GM18508 (cell line): Measurements from ENCODE around the gene PTP4A1.
"Not testable (repeated sequence)": the region's sequence is repeated elsewhere in the genome, so short reads cannot be mapped to it uniquely, and the experiment has no call there.

Source experiments
- ATAC-seq: cut with Tn5 transposase; IDR thresholded peaks from one replicate; pipeline ENCODE4 v1.9.1; 2021; ENCODE audit warnings: moderate number of reproducible peaks; ENCODE audit not compliant: insufficient read depth, unreplicated experiment

PTP4A1 gene

DNA sequence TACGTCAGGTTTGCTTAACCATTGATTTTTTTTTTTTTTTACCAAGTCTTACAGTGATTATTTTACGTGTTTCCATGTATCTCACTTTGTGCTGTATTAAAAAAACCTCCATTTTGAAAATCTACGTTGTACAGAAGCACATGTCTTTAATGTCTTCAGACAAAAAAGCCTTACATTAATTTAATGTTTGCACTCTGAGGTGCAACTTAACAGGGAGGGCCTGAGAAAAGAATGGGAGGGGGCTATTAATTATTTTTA, 8.4 kb downstream of the PTP4A1 start:
- no peak for ATAC-seq

DNA sequence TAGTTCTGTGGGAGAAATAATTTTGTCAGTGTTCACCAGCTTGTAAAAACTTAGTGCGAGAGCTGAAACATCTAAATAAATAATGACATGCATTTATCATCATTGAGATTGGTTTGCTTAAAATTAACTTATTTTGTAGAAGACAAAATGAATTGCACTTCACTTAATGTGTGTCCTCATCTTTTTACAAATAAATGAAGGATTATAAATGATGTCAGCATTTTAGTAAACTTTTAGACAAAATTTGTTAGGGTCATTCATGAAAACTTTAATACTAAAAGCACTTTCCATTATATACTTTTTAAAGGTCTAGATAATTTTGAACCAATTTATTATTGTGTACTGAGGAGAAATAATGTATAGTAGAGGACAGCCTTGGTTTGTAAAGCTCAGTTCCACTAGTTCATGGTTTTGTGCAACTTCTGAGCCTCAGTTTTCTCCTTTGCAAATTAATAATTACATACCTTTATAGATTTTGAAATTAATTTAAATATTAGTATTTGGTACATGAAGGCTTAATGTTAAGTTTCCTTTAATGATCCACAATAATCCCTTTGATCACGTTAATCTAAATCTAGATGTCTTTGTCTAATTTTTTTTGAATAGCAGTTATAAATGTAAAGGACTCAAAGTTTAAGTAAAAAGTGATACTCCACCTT, 9.2 kb downstream of the PTP4A1 start:
- no peak for ATAC-seq

DNA sequence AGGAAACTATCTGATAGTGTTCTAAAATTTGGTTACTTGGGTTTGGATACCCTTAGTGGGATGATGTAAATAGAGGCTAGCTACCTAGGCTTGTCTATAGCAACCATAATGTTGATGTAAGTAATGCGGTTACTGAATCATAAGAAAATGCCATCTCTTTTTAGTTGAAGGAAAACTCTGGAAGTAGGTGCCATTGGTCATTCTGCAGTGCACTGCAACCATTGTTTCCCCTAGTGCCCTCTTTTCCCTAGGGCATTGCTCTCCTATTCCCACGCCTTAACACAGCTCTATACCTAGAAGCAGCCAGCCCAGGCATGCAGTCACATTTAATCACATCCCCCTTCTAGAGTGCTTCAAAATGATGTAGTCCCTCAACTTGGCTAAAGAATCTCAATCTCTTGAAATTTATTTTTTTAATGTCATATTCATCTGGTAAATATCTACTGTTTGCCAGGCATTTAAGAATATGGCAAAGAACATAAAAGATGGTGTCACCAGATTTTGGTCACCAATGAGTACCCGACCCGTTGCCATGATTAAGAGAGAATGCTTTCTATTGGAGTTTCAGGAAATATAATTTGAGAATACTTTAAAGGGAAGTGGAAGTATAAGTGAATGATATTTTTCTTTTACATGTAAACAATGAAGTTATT, 10.4 kb downstream of the PTP4A1 start:
- no peak for ATAC-seq

DNA sequence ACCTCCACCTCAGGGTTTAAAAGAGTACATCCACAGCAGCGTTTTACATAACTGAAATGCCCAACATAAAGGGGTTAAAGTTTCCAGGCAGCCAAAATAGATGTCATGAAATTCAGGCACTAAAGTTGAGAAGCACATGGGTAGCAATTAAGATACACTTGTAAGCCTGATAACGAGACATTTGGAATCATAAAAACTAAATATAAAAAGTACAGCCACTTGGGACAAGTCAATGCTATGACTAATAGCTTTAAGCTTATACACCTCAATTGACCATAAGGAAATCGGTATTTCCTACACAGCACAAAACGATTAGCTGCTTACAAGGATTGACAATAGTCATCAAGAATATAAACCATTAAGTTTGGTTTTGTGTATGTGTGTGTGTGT, 11.8 kb downstream of the PTP4A1 start:
- ATAC-seq, result no peak

DNA sequence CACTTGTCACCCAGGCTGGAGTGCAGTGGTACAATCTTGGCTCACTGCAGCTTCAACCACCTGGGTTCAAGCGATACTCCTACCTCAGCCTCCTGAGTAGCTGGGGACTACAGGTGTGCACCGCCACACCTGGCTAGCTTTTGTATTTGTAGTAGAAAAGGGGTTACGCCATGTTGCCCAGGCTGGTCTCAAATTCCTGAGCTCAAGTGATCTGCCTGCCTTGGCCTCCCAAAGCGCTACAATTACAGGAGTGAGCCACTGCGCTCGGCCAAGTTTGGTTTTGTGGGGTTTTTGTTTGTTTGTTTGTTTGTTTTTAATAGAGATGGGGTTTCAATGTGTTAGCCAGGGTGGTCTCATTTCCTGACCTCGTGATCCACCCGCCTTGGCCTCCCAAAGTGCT, 12.3 kb downstream of the PTP4A1 start:
- no peak for ATAC-seq

DNA sequence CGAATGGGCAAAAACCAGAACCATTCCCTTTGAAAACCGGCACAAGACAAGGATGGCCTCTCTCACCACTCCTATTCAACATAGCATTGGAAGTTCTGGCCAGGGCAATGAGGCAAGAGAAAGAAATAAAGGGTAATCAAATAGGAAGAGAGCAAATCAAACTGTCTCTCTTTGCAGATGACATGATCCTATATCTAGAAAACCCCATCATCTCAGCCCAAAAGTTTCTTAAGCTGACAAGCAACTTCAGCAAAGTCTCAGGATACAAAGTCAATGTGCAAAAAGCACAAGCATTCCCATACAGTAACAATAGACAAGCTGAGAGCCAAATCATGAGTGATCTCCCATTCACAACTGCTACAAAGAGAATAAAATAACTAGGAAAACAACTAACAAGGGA, 13.4 kb downstream of the PTP4A1 start:
- ATAC-seq, result not testable (repeated sequence)

DNA sequence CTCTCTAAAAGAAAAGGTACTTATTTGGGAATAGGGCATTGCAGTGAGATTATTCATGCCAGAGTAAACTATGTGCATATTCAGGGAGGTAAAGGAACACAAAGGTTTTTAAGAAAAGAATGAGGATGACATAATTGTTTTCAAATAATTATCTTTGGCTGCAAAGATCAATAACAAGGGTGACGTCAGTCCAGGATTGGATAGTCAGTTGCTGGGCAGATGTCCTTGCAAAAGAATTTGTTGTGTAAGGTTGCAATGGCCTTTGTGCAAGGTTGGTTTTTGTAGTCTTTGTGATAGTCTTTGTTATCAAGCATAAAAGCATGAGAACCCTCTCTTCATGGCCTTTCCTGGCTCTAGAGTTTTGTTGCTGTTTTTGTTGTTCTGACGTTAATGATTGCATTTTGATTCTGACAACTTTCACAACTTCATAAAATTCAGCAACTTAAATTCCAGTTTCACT, 17.7 kb downstream of the PTP4A1 start:
- ATAC-seq, result no peak

DNA sequence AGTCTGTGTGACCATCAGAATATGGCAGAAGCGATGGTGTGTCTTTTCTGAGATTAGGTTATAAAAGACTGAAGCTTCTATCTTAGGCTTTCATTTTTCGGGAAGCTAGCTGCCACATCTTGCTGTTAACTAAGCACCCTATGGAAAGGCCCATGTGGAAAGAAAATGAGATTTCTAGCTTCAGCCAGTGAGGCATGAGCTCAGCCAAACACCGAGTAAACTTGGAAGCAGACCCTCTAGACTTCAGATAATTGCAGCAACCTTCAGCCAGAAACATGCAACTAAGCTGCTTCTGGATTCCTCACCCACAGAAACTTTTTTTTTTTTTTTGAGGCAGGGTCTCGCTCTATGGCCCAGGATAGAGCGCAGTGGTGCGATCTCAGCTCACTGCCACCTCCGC, 20.6 kb downstream of the PTP4A1 start:
- no peak for ATAC-seq

DNA sequence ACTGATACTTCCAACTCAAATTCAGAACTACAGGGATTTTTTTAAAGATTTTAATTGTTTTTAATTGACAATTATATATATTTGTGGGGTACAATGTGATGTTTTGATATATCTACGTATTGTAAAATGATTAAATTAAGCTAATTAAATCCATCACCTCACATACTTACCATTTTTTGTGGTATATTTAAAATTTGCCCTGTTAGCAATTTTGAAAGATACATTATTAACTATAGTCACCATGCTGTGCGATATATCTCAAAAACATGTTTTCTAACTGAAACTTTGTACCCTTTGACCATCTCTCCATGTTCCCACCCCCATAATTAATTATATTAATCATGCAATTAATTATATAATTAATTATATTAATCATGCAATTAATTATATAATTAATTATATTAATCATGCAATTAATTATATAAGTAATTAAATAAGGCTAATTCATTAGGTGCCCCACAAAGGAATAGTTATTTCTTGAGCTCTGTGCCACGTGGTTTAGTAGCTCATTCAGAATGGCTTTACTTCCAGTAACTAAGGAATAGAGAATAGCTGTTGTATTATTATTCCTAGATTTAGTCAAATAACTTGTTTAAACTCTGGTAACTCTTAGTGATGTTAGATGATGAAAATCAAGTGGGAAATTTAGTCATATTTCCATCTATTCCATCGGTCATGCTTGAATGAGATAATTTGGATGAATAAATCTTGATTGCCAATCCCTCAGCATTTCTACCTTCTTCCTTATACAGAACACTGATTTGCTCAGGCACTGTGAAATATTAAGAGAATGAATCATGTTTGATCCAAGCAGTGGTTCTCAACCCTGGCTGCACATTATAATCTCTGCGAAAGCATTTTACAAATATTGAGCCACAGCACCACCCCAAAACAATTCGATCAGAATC, 25.1 kb downstream of the PTP4A1 start:
- ATAC-seq, result no peak

DNA sequence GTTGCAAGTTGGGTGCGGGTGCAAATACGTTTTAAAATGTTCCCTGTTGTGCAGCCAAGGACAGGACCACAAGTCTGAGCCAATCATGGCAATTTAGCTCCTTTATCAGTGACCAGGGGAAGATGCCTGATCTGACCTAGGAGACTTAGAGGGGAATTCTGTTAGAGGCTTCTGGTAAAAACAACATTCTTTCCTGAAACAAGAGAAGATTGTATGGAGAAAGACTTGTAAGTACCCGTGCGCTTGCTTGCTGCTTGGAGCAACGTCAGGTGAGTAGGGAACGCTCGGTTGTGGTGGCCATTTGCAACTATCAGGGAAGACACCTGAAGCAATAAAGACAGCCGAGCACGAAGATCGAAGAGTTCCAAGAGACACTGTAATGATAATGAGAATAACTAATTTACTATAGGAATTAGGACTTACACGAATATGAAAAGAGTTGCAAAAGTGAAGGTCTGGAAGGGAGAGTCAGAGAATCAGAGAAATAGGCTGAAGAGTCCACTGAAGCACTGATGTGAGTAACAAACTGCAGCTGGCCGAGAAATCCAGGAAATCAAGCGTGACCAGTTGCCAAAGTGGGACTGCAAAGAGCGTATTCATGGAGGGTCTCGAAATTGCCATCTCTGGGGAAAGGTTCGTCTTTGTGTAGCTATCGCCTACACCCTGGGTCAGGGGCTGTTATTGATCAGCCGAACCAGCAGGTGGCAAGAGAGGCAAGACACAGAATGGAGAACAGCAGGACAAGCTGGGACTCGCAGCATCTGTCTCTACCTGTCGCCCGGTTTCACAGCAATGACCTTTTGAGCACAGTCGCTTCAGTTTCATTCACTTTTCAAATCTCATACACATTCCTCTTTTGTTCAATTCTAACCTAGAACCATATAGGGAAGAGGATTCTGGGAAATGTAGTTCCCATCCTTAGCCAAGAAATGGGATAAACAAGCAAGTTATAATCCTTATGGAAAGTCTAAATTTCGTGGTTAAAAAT, 26.1 kb downstream of the PTP4A1 start:
- ATAC-seq, result peak; percentile 100

DNA sequence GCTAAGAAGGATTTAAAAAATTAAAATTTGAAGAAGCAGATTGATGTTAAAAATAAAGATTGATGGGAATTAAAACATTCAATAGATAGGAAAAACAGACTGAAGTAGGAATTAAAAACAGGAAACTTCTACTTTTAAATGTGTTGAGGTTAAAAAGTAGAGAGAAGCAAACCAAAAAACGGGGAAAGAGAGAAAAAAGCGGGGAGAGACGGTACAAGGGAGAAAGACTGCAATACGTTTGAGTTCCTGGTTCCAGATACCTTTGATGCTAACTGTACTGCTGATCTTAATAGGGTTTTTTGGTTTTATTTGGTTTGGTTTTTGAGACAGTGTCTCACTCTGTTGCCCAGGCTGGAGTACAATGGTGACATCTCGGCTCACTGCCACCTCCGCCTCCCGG, 27.0 kb downstream of the PTP4A1 start:
- no peak for ATAC-seq

DNA sequence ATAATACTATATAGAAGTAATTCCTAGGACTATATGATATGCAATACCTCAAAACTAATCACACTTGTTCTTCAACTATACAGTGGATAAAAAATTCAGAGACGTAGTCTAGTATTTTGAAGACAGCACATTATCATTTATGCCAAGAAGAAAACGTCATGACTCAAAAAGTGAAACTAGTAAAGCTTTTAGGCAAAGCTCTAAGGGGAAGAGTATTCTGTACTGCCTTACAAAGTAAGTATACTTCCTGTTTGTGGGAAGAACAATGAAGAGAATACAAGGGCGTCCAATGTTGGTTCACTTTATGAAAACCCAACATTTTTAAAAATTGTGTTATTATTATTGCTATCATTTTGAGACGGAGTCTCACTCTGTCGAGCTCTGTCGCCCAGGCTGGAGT, 27.9 kb downstream of the PTP4A1 start:
- no peak for ATAC-seq

DNA sequence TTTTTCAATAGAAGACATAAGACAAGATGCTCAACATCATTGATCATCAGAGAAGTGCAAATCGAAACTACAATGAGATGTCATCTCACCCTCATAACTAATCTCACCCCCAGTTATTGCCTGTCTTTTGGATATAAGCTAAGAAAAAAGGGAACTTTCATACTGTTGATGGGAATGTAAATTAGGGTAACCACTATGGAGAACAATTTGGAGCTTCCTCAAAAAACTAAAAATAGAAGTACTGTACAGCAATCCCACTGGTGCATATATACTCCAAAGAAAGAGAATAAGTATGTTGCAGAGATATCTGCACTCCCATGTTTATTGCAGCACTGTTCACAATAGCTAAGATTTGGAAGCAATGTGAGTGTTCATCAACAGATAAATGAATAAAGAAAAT, 37.0 kb downstream of the PTP4A1 start:
- no peak for ATAC-seq

DNA sequence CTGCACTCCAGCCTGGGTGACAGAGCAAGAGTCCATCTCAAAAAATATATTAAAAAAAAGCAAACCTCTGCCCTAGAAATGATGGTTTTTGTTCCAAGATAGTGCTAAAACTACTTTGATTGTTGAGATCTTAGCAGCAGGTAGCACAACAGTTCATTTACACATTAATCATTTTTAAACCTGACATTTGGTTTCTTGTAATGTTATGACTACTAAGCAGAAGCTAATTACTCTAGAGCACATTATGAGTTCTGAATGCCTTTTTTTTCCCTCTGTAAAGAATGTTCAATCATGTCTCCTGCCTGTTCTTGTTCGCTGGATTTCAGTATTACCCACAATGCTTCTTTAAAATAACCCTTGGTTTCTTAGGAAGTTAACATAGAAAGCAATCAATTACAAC, 38.7 kb downstream of the PTP4A1 start:
- ATAC-seq, result no peak

DNA sequence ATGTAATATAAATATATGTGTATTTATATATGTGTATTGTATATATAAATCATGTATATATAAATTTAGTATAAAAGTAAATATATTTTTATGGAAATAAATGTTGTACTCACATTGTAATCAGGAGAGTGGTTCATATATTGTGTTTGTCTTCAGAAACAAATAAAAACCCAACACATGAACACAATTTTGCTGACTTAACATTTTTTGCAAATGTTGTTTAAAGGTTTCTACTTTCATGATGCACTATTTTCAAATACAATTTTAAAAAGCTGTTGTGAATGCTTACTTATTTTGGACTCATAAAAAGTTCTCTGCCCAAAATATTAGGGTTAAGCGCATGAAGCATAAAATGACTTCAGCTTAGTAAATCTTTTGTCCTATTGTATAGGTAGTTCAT, 39.3 kb downstream of the PTP4A1 start:
- no peak for ATAC-seq

DNA sequence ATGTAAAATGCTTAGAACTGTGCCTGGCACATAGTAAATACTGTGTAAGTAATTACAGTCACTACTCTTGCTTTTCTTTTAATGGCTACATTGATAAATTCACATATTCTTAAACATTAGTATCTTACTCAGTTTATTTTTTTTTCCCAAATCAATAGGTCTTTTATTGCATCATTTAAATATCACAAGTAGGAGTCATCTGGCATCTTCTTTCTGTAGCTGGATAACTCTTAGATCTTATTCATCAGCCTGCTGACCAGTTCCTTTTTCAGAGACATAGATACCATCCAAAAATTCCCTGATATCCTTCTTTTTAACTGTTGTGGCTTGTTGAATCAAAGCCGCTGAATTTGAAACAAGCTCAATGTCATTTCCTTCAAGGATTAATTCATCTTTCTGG, 43.3 kb downstream of the PTP4A1 start:
- no peak for ATAC-seq
